Skeletal muscle tissue (tissue), 4 donors: ENCODE measurements around the gene HMGXB3. TPM values are rescaled to one million over a fixed set of nuclear protein-coding genes. Genes with fewer than 3 reads are reported as not detected.
"Not testable (repeated sequence)": the region's sequence is repeated elsewhere in the genome, so short reads cannot be mapped to it uniquely, and the experiment has no call there.

Source experiments
- H3K27ac ChIP-seq: one replicate; pipeline ENCODE4 v1.7.0; 2013; ENCODE audit warnings: mild to moderate bottlenecking, low read depth, low read length, inconsistent platforms
- H3K27me3 ChIP-seq, 3 donors: one replicate each; pipeline ENCODE4 v1.7.0; 2013; ENCODE audit warnings: low read length in 3 of 3; ENCODE audit not compliant: control insufficient read depth in 3 of 3, insufficient read depth in 3 of 3
- H3K36me3 ChIP-seq, 3 donors: one replicate each; pipeline ENCODE4 v1.7.0; 2013; ENCODE audit warnings: low read length in 3 of 3; ENCODE audit not compliant: control insufficient read depth in 3 of 3, insufficient read depth in 3 of 3
- H3K4me1 ChIP-seq, 3 donors: one replicate each; pipeline ENCODE4 v1.7.0; 2013; ENCODE audit warnings: low read length in 3 of 3, mild to moderate bottlenecking in 3 of 3; ENCODE audit not compliant: control insufficient read depth in 3 of 3, insufficient read depth in 3 of 3
- H3K4me3 ChIP-seq, 3 donors: one replicate each; pipeline ENCODE4 v1.7.0; 2013; ENCODE audit warnings: low read length in 3 of 3
- H3K9ac ChIP-seq, 3 donors: one replicate each; pipeline ENCODE4 v1.7.0; 2013; ENCODE audit warnings: low read length in 3 of 3, mild to moderate bottlenecking in 3 of 3, moderate library complexity in 2 of 3, low read depth in 1 of 3
- H3K9me3 ChIP-seq, 3 donors: one replicate each; pipeline ENCODE4 v1.7.0; 2013; ENCODE audit warnings: low read length in 3 of 3; ENCODE audit not compliant: control insufficient read depth in 3 of 3
- total RNA-seq: library from RNA; depleted of rRNA; stranded (reverse); fragments of >200 nt; gene quantifications from one replicate; pipeline ENCODE4 v1.2.3, GENCODE V29; 2014
- donor health status: Osteomylitis.

The HMGXB3 gene
- total RNA-seq, 1 donor from 2014 or later: 14.1 TPM

DNA sequence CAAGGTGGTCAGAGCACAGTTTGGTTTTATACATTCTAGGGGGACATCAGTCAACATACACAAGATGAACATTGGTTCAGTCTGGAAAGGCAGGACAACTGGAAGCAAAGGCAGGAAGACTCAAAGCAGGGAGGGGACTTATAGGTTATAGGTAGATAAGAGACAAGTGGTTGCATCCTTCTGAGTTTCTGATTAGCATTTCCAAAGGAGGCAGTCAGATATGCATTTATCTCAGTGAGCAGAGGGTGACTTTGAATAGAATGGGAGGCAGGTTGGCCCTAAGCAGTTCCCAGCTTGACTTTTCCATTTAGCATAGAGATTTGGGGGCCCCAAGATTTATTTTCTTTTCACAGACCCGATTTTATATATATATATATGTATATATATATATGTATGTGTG lies 27.5 kb downstream of the HMGXB3 start:
- H3K4me3 ChIP-seq, H3K27ac ChIP-seq, H3K9ac ChIP-seq, H3K27me3 ChIP-seq, H3K9me3 ChIP-seq: not testable (repeated sequence)
- peaks cover 17 to 66% (median 50%) of the 10 kb centered on the region in 3 donors for H3K36me3 ChIP-seq
- H3K4me1 ChIP-seq: peaks cover 4 to 20% (median 8%) of the 10 kb centered on the region in 3 donors

GRCh38 chr5:150033334-150033733 lies 32.8 kb downstream of the HMGXB3 start:
- Histone ChIP-seq H3K9ac (no peak overlapping the region), H3K9me3 (no peaks in the 10 kb centered on the region), H3K4me1 (peaks cover 6 to 22% (median 18%) of the 10 kb centered on the region in 3 donors), H3K36me3 (peaks cover 25 to 71% (median 69%) of the 10 kb centered on the region in 3 donors), H3K4me3 (no peak overlapping the region), H3K27me3 (no peaks in the 10 kb centered on the region), H3K27ac (no peak overlapping the region)

DNA sequence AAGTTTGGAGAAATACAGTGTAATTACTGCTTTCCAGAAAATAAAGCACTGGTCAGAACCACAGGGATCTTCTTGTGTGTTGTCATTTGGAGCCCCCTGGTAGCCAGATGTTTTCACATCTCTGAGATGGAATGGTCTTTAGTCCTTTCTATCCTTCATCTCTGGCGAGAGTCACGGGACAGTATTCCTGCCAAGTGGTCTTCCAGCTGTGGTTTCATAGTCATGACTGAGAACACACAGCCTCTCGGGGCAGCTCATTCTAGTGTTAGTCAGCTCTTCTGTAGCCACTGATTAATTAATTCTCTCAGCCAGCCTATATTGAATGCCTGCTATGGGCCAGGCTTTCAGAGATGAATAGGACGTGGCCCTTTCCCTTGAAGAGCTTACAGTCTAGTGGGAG lies 34.1 kb downstream of the HMGXB3 start:
- peaks cover 27 to 79% (median 68%) of the 10 kb centered on the region in 3 donors for H3K36me3 ChIP-seq
- no peak overlapping the region for H3K9ac ChIP-seq
- H3K4me3 ChIP-seq: no peak overlapping the region
- no peaks in the 10 kb centered on the region for H3K27me3 ChIP-seq
- H3K27ac ChIP-seq: no peak overlapping the region
- H3K9me3 ChIP-seq: no peaks in the 10 kb centered on the region
- peaks cover 6 to 22% (median 20%) of the 10 kb centered on the region in 3 donors for H3K4me1 ChIP-seq

- Histone ChIP-seq H3K4me1 (peaks cover 6 to 22% (median 17%) of the 10 kb centered on the region in 3 donors), H3K27ac (no peak overlapping the region), H3K27me3 (no peaks in the 10 kb centered on the region), H3K9ac (no peak overlapping the region), H3K36me3 (peaks cover 27 to 81% (median 69%) of the 10 kb centered on the region in 3 donors), H3K9me3 (no peaks in the 10 kb centered on the region), H3K4me3 (no peak overlapping the region)
Observed at GRCh38 chr5:150035139-150035895, 34.8 kb downstream of the HMGXB3 start.

GRCh38 chr5:150036513-150036912 lies 36.0 kb downstream of the HMGXB3 start:
- Histone ChIP-seq H3K4me3 (no peak overlapping the region), H3K27ac (peak overlapping the region; percentile 59), H3K27me3 (no peaks in the 10 kb centered on the region), H3K9me3 (no peaks in the 10 kb centered on the region), H3K4me1 (peaks cover 7 to 19% (median 16%) of the 10 kb centered on the region in 3 donors), H3K36me3 (peaks cover 34 to 83% (median 70%) of the 10 kb centered on the region in 3 donors), H3K9ac (no peak overlapping the region)

DNA sequence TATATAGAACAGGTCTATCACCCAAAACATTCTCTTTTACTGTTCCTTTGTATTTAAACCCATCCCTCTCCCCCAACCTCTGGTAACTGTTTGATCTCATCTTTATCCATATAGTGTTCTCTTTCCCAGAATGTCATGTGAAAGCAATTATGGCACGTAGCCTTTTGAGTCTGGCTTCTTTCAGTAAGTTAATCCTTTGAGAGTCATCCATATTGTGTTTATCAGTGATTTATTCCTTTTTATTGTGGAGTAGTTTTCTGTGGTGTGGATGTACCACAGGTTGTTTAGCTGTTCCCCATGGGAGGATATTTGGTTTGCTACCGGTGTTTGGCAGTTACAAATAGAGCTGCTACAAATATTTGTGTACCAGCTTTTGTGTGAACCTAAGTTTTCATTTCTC lies 38.0 kb downstream of the HMGXB3 start:
- H3K9ac ChIP-seq: no peak overlapping the region
- H3K36me3 ChIP-seq: peaks cover 31 to 69% (median 64%) of the 10 kb centered on the region in 3 donors
- no peaks in the 10 kb centered on the region for H3K9me3 ChIP-seq
- H3K4me1 ChIP-seq: peaks cover 21 to 35% (median 31%) of the 10 kb centered on the region in 3 donors
- H3K4me3 ChIP-seq: no peak overlapping the region
- H3K27ac ChIP-seq: no peak overlapping the region
- H3K27me3 ChIP-seq: no peaks in the 10 kb centered on the region

- H3K36me3 ChIP-seq: peaks cover 29 to 58% (median 55%) of the 10 kb centered on the region in 3 donors
- H3K9ac ChIP-seq: peak overlapping the region in 2 of 3 donors; percentile 40 to 46
- H3K27me3 ChIP-seq: no peaks in the 10 kb centered on the region
- peak overlapping the region in 1 of 3 donors; percentile 3 for H3K4me3 ChIP-seq
- H3K9me3 ChIP-seq: no peaks in the 10 kb centered on the region
- peaks cover 27 to 30% (median 29%) of the 10 kb centered on the region in 3 donors for H3K4me1 ChIP-seq
- H3K27ac ChIP-seq: peak overlapping the region; percentile 59
Observed at GRCh38 chr5:150042459-150042858, 41.9 kb downstream of the HMGXB3 start.

- H3K9me3 ChIP-seq: no peaks in the 10 kb centered on the region
- H3K4me1 ChIP-seq: peaks cover 27 to 30% (median 27%) of the 10 kb centered on the region in 3 donors
- peaks cover 42 to 61% (median 59%) of the 10 kb centered on the region in 3 donors for H3K36me3 ChIP-seq
- no peaks in the 10 kb centered on the region for H3K27me3 ChIP-seq
- no peak overlapping the region for H3K4me3 ChIP-seq
- H3K9ac ChIP-seq: no peak overlapping the region
- peak overlapping the region; percentile 66 for H3K27ac ChIP-seq
Observed at GRCh38 chr5:150043657-150044328, 43.3 kb downstream of the HMGXB3 start.

GRCh38 chr5:150044329-150044681 lies 43.8 kb downstream of the HMGXB3 start:
- no peak overlapping the region for H3K9ac ChIP-seq
- no peaks in the 10 kb centered on the region for H3K9me3 ChIP-seq
- H3K4me1 ChIP-seq: peaks cover 27 to 30% (median 27%) of the 10 kb centered on the region in 3 donors
- peak overlapping the region; percentile 66 for H3K27ac ChIP-seq
- no peaks in the 10 kb centered on the region for H3K27me3 ChIP-seq
- peaks cover 44 to 67% (median 59%) of the 10 kb centered on the region in 3 donors for H3K36me3 ChIP-seq
- no peak overlapping the region for H3K4me3 ChIP-seq

DNA sequence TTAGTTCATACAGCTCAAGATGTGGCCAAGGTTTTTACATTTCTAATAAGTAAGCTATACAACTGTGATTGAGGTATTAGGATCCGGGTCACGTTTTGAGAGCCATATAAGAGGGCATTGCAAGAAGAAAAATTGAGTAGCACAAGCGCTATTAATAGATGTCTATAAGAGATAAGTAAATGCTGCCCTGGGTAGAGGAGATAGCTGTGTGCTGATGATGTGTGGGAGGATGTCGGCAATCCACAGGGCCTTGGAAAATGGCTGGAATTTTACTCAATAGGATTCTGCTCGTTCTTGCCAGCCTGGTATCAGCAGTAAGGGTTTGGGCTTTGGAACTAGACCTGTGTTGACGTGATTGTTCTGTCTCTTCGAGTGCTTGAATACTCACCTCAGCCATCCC lies 44.2 kb downstream of the HMGXB3 start:
- H3K27me3 ChIP-seq: no peaks in the 10 kb centered on the region
- peaks cover 27 to 30% (median 27%) of the 10 kb centered on the region in 3 donors for H3K4me1 ChIP-seq
- no peaks in the 10 kb centered on the region for H3K9me3 ChIP-seq
- peaks cover 48 to 70% (median 62%) of the 10 kb centered on the region in 3 donors for H3K36me3 ChIP-seq
- no peak overlapping the region for H3K27ac ChIP-seq
- no peak overlapping the region for H3K9ac ChIP-seq
- H3K4me3 ChIP-seq: no peak overlapping the region
